ENCODE measurements around the gene SUN2. TPM values are rescaled to one million over a fixed set of nuclear protein-coding genes. Genes with fewer than 3 reads are reported as not detected.

SUN2 gene
- total and polyA plus RNA-seq, 9 of the 15 experiments (the other 6 are each of a cell fraction or from before 2014, with no cell fraction given), result 0.11 to 42.6 (median 16.7) TPM

DNA sequence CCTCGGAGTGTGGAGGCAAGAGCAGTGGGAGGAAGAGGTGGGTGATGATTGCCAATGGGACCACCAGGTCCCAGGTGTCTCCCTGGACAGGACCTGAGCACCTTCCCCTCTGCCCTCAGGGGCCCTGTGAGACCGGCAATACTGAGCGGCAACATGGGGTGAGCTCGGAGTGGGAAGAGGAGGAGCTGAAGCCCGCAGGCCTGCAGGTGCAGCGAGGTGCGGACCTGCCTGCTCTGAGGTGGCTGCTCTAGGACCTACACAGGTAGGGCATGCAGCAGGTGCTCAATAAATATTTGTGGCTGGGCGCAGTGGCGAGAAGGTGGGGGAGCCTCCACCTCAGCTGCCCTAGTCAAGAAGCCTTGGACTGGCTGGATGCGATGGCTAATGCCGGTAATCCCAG is 12.2 kb upstream of the SUN2 start:
- CTCF ChIA-PET (ENCODE audit: low intra/inter-chr PET ratio), result interaction anchor here (0.8 kb wide), 1 partner anchor 354 kb away, joined by 3 read pairs; no protein-coding TSS in a partner anchor
- Histone ChIP-seq H3K79me2 (ENCODE audit: control insufficient read depth, insufficient read depth, low read length) (no peaks in the 10 kb centered on the region), H3K4me1 (replicated peaks in 1 of 2; ENCODE audit: control insufficient read depth in 2 of 2, insufficient read depth in 2 of 2, low read length in 2 of 2) (peaks cover 0 to 11% of the 10 kb centered on the region in 2 experiments; a peak in 4 of 5 replicates), H3K27me3 (ENCODE audit: control insufficient read depth in 2 of 2, insufficient read depth in 2 of 2, low read length in 2 of 2) (no peaks in the 10 kb centered on the region), H3K4me2 (ENCODE audit: insufficient read depth, low read length) (no peak overlapping the region), H3K27ac (ENCODE audit: extremely low read depth, low read depth, low read length) (no peak overlapping the region), H3K9ac (ENCODE audit: insufficient read depth in 1 of 2, low read depth in 2 of 2, low read length in 2 of 2) (no peak overlapping the region; a peak in 1 of 4 replicates), H3K4me3 (no peak overlapping the region), H3K36me3 (ENCODE audit: control insufficient read depth, insufficient read depth, low read length) (no peaks in the 10 kb centered on the region), H3K9me3 (replicated peaks; ENCODE audit: control insufficient read depth, insufficient read depth, low read depth, low read length) (no peaks in the 10 kb centered on the region), H3K9me1 (ENCODE audit: control insufficient read depth, insufficient read depth, low read length) (no peaks in the 10 kb centered on the region), H4K20me1 (replicated peaks; ENCODE audit: control insufficient read depth, insufficient read depth, low read length) (no peaks in the 10 kb centered on the region), H2AFZ (ENCODE audit: low read depth, low read length) (no peak overlapping the region)
- in situ Hi-C loops (cut with MboI) (loop anchor here (5.0 to 10.0 kb wide), 2 partner anchors 84 to 237 kb away; no protein-coding TSS in a partner anchor), intact Hi-C loops (cut with micrococcal nuclease) (loop anchor here (5.0 to 10.0 kb wide), 4 partner anchors 74 to 354 kb away; partner anchors contain the start of genes CBX6 and NPTXR)
- POLR2A ChIA-PET, result interaction anchor here (1.0 to 2.9 kb wide), 2 partner anchors 10 to 70 kb away, joined by 3 to 25 read pairs; partner anchors contain the start of gene SUN2
- BruUV-seq (replicated peaks), result no TSS peak
- ATAC-seq (no peak), FAIRE-seq (no peak), DNase-seq (ENCODE audit: extremely low read depth in 1 of 4, low spot score in 3 of 4) (no peak)
- no peak for TF ChIP-seq SREBF2 (CRISPR knock-in tag; IDR thresholded peaks at IDR 0.05)
- no peak for TF ChIP-seq POLR2H (tag; IDR thresholded peaks at IDR 0.05; ENCODE audit: low read depth)
- TF ChIP-seq, protein P1, sequence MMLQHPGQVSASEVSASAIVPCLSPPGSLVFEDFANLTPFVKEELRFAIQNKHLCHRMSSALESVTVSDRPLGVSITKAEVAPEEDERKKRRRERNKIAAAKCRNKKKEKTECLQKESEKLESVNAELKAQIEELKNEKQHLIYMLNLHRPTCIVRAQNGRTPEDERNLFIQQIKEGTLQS (IDR thresholded peaks at IDR 0.05), result no peak
- TF ChIP-seq, protein P1 (CRISPR knock-in tag; conservative IDR thresholded peaks at IDR 0.05), result no peak
- TF ChIP-seq ZZZ3 (IDR thresholded peaks at IDR 0.05), result no peak
- TF ChIP-seq, protein P2, sequence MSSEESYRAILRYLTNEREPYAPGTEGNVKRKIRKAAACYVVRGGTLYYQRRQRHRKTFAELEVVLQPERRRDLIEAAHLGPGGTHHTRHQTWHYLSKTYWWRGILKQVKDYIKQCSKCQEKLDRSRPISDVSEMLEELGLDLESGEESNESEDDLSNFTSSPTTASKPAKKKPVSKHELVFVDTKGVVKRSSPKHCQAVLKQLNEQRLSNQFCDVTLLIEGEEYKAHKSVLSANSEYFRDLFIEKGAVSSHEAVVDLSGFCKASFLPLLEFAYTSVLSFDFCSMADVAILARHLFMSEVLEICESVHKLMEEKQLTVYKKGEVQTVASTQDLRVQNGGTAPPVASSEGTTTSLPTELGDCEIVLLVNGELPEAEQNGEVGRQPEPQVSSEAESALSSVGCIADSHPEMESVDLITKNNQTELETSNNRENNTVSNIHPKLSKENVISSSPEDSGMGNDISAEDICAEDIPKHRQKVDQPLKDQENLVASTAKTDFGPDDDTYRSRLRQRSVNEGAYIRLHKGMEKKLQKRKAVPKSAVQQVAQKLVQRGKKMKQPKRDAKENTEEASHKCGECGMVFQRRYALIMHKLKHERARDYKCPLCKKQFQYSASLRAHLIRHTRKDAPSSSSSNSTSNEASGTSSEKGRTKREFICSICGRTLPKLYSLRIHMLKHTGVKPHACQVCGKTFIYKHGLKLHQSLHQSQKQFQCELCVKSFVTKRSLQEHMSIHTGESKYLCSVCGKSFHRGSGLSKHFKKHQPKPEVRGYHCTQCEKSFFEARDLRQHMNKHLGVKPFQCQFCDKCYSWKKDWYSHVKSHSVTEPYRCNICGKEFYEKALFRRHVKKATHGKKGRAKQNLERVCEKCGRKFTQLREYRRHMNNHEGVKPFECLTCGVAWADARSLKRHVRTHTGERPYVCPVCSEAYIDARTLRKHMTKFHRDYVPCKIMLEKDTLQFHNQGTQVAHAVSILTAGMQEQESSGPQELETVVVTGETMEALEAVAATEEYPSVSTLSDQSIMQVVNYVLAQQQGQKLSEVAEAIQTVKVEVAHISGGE (CRISPR knock-in tag; IDR thresholded peaks at IDR 0.05), result no peak
- no peak for TF ChIP-seq NR2C2 (CRISPR knock-in tag; IDR thresholded peaks at IDR 0.05)
- TF ChIP-seq NR2C2 (tag; IDR thresholded peaks at IDR 0.05), result no peak
- no peak for TF ChIP-seq ZNF408 (CRISPR knock-in tag; IDR thresholded peaks at IDR 0.05; ENCODE audit: low read depth)
- WGBS (ENCODE audit: insufficient coverage, low coverage, missing lambda C conversion rate), result 44% methylated on average over 5 of the region's 11 CpGs
